NT2/D1 (cell line): ENCODE data around the gene UQCC2.

Source experiments
- DNase-seq: peaks from one replicate; pipeline ENCODE4 v3.0.0-alpha.2; 2011; ENCODE audit warnings: low read depth, low spot score
- H3K27me3 ChIP-seq: 2 replicates; pipeline ENCODE4 v1.6.0; 2011; ENCODE audit warnings: mild to moderate bottlenecking; ENCODE audit not compliant: insufficient read length, insufficient read depth
- H3K36me3 ChIP-seq: 2 replicates; pipeline ENCODE4 v1.6.1; 2011; ENCODE audit warnings: mild to moderate bottlenecking, low read length, mixed read lengths; ENCODE audit not compliant: insufficient read depth, insufficient read length
- H3K4me1 ChIP-seq: 2 replicates; pipeline ENCODE4 v1.5.1; 2011; ENCODE audit not compliant: insufficient read depth, insufficient read length
- H3K4me3 ChIP-seq: 2 replicates; pipeline ENCODE4 v1.5.1; 2011; ENCODE audit warnings: low read depth; ENCODE audit not compliant: insufficient read length
- H3K9ac ChIP-seq: 2 replicates; pipeline ENCODE4 v1.6.0; 2011; ENCODE audit warnings: low read depth; ENCODE audit not compliant: insufficient read length
- H3K9me3 ChIP-seq: 2 replicates; pipeline ENCODE4 v1.5.1; 2011; ENCODE audit warnings: mild to moderate bottlenecking, low read length; ENCODE audit not compliant: insufficient read depth
- SUZ12 ChIP-seq: IDR thresholded peaks from 2 replicates; pipeline ENCODE4 v1.6.1; 2011; ENCODE audit not compliant: insufficient read length, insufficient read depth; ENCODE audit errors: extremely low read depth
- YY1 ChIP-seq: IDR thresholded peaks from 2 replicates; pipeline ENCODE4 v1.6.1; 2011; ENCODE audit not compliant: insufficient read length, insufficient read depth
- ZNF274 ChIP-seq: IDR thresholded peaks from 2 replicates; pipeline ENCODE4 v1.6.1; 2011; ENCODE audit warnings: mild to moderate bottlenecking, low read depth, low read length

UQCC2 gene

DNA sequence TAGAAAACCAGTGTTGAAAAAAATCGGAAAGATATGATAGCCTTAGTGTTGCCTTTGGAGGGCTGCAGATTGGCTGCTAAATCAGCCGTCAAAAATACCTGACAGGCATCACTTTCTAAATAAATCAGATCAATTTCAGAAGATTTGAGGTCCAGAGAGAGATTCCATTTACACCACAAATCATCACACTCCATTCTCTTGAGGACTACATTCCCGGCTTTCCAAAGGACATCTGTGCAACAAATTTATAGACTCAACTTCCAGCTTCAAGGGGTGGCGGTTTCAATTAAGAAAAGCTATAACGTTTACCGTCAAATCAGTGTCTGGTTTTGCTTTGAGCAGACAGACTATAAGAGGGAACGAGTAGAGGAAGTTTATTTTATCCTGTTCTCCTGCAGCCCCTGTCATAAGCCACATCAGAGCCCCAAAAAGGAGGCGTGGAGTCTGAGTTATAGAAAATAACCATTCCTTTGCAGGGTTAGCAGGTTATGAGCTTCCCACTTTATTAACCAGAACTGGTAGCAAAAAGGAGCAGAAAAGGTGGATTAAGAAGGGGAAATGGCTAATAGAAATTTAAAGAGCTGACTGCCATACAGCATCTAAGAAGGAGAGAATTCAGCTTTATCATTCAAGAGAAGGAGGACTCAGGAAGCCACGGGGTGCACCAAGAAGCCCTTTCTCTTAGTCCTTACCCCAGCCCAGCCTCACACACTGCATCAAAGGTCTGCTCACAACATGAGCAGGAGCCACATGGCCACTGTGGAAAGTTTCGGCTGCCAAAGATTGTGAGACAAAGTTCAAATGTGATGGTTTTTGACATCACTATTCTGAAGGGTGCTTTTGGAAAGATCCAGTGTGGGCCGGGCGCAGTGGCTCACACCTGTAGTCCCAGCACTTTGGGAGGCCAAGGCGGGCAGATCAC, 12.9 kb upstream of the UQCC2 start:
- TF ChIP-seq SUZ12 = no peak
- no peaks in the 10 kb centered on the region for H3K27me3 ChIP-seq
- H3K9me3 ChIP-seq = no peaks in the 10 kb centered on the region
- no peak overlapping the region for H3K4me3 ChIP-seq
- peaks cover 2% of the 10 kb centered on the region for H3K4me1 ChIP-seq
- H3K9ac ChIP-seq = no peak overlapping the region
- no peak for DNase-seq
- no peaks in the 10 kb centered on the region for H3K36me3 ChIP-seq

DNA sequence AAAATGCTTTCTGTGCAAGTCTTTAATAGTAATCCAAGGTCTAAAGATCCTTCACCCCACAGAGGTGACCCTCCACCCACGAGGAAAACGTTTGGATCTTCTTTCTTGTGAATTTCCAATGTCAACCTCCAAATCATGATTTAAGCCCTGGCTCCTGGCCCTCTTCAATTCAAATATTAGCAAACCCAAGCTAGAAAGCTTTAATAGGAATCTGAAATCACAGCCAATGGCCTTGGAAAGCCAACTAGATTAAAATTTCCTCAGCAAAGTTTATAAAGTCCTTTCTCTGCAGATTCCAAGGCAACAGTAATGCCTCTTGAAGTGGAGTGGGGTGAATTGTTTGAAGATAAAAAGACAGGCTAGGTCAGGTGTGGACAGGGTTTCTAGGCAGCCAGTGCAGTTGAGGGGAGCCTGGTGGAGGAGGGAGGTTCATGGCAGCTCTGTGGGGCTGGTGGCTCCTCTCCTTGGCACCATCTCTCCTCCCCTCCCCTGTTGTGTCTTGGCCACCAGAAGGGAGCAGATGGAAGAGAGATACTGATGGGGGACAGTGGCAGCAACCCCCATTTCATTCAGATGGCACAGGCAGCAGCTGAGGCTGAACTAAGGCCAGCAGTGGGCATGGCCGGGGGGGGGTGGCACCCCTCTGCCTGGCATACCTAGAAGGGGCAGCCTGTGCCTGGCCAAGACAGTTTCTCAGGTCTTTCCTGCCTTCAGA, 12.0 kb upstream of the UQCC2 start:
- Histone ChIP-seq H3K9me3 (no peaks in the 10 kb centered on the region), H3K27me3 (no peaks in the 10 kb centered on the region), H3K9ac (no peak overlapping the region), H3K36me3 (no peaks in the 10 kb centered on the region), H3K4me1 (peaks cover 2% of the 10 kb centered on the region), H3K4me3 (no peak overlapping the region)
- no peak for DNase-seq
- TF ChIP-seq ZNF274 (no peak), YY1 (no peak), SUZ12 (no peak)

DNA sequence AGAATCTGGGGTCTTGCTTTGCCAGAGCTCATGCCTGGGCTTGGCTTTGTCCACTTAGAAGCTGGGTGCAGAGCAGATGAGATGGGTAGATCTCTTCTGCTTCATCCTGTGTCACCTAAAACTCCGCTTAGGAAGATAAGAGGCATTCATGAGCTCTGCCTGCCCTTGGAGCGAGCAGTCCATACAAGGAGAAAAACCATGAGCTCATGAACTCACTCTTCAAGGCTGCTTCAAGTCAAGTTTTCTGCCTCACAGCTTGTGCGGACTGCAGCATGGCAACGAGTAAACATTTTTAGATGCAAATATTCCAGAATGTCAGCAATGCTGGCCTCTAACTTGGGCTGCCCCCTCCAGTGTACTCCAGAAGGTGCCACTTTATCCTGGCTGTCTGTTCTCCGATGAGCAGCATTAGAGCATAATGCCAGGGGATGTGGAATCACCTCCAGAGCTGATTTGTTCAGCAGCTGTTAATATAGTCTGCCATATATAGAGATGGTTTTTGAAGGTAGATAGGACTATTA, 10.7 kb upstream of the UQCC2 start:
- no peaks in the 10 kb centered on the region for H3K27me3 ChIP-seq
- DNase-seq = no peak
- H3K9ac ChIP-seq = no peak overlapping the region
- H3K9me3 ChIP-seq = no peaks in the 10 kb centered on the region
- TF ChIP-seq ZNF274 = no peak
- TF ChIP-seq YY1 = no peak
- TF ChIP-seq SUZ12 = no peak
- H3K4me1 ChIP-seq = peaks cover 2% of the 10 kb centered on the region
- no peak overlapping the region for H3K4me3 ChIP-seq
- H3K36me3 ChIP-seq = no peaks in the 10 kb centered on the region

DNA sequence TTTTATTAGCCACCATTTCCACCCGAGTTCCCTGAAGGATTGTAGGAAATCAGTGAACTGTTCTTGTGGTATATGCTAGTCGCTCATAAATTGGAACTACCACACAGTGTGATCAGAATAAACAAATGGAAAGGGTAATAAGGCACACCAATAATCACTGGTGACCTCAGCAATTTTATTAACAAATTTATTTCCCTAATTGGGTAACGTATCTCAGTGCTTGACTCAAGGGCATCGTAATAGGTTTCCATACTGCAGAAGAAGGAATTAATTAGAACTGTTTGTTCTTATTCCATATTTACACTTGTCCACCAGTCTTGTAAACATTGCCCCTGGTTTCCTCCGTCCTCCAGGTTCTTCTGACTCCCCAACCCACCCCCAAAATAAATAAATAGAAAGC, 10.0 kb upstream of the UQCC2 start:
- no peaks in the 10 kb centered on the region for H3K36me3 ChIP-seq
- TF ChIP-seq SUZ12 = no peak
- no peak for TF ChIP-seq ZNF274
- TF ChIP-seq YY1 = no peak
- DNase-seq = no peak
- no peak overlapping the region for H3K9ac ChIP-seq
- no peaks in the 10 kb centered on the region for H3K9me3 ChIP-seq
- peaks cover 2% of the 10 kb centered on the region for H3K4me1 ChIP-seq
- no peak overlapping the region for H3K4me3 ChIP-seq
- no peaks in the 10 kb centered on the region for H3K27me3 ChIP-seq

DNA sequence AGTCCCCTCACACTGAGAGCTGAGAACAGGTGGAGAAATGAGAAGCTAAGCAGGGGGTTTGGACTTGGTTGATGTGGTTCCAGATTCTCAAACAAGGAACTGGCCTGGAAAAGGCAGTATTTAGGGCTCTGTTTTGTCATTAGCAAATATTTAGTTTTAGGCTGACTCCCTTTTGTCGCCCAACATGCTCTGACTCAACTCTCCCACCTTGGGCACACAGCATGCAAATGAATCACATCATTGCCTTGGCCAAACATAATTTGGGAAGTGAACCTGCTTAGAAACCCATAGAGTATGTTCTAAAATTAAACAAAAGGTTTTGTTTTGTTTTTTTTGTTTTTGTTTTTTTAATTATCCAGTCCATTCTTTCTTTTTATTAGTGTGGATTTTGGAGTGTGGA, 9.5 kb upstream of the UQCC2 start:
- Histone ChIP-seq H3K4me3 (no peak overlapping the region), H3K9me3 (no peaks in the 10 kb centered on the region), H3K27me3 (no peaks in the 10 kb centered on the region), H3K4me1 (peaks cover 4% of the 10 kb centered on the region), H3K36me3 (no peaks in the 10 kb centered on the region), H3K9ac (no peak overlapping the region)
- TF ChIP-seq SUZ12 = no peak
- TF ChIP-seq ZNF274 = no peak
- TF ChIP-seq YY1 = no peak
- no peak for DNase-seq

DNA sequence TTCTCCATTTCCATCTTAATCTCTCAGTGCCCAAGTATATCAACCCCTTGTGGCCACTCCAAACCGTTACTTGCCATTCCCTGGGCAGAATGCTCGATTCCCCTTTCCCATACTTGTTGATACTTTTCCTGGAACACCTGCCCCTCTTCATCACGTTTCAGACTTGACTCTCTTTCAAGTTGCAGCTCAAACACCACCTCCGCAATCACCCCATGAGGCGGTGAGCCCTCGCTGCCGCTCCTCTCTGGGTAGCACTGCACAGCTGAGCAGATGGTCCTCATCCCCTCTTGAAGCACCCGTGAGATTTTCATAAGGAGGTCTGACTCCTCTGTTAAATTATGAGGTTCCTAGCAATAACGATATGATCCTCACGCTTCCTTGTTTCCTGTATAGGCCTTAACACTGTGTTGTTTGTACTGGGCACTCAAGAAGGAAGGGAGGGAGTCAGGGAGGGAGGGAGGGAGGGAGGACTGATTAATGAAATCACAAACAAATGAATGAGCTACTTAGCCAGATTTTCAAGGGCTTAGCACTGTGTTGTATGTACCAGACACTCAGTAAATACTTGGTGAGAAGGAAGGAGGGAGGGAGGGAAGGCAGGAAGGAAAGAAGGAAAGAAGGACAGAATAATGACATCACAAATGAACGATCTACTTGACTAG, 8.0 kb upstream of the UQCC2 start:
- H3K9me3 ChIP-seq = no peaks in the 10 kb centered on the region
- H3K36me3 ChIP-seq = no peaks in the 10 kb centered on the region
- peaks cover 2% of the 10 kb centered on the region for H3K4me1 ChIP-seq
- TF ChIP-seq SUZ12 (no peak), YY1 (no peak), ZNF274 (no peak)
- H3K27me3 ChIP-seq = no peaks in the 10 kb centered on the region
- no peak overlapping the region for H3K4me3 ChIP-seq
- H3K9ac ChIP-seq = no peak overlapping the region
- no peak for DNase-seq

DNA sequence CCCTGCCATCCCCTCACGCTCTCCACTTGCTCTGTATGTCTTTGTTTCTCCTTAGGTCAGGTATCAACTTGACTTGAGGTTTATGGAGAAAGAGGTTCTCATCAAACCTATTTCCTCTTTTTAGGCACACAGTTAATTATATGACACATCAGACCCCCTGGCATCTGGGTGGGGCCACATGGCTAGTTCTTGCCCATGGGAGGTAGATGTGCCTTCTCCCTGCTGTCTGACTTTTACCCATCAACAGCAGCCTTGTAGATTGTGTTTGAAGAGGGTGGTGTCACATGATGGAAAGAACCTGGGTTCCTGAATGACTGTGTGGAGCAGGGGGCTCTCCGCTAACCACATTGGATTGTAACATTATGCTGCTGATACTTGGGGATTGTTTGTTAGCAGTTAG, 7.2 kb upstream of the UQCC2 start:
- H3K9me3 ChIP-seq = no peaks in the 10 kb centered on the region
- DNase-seq = no peak
- H3K4me3 ChIP-seq = no peak overlapping the region
- no peak for TF ChIP-seq SUZ12
- no peak for TF ChIP-seq ZNF274
- TF ChIP-seq YY1 = no peak
- no peaks in the 10 kb centered on the region for H3K27me3 ChIP-seq
- H3K9ac ChIP-seq = no peak overlapping the region
- no peaks in the 10 kb centered on the region for H3K36me3 ChIP-seq
- H3K4me1 ChIP-seq = peaks cover 2% of the 10 kb centered on the region
